Cardiac septum (tissue), 1 donor: ENCODE results near the gene BATF. TPM values are rescaled to one million over a fixed set of nuclear protein-coding genes. Genes with fewer than 3 reads are reported as not detected.

Experiments
- DNase-seq: peaks from one replicate; pipeline ENCODE4 v3.0.0-alpha.2; 2020; ENCODE audit warnings: low spot score
- intact Hi-C: fragments of 100-400 bp; cut with DNase I; formaldehyde crosslinking; loops from one replicate; pipeline ENCODE4 v1.14.0; 2022
- total RNA-seq: library from RNA; stranded (reverse); fragmentation: NEBNext Ultra II Directional; extraction: Animal tissue kit (Norgen Biotek cat#: 25700); gene quantifications from one replicate; pipeline ENCODE4 v1.2.1, GENCODE V29; 2021
- donor health status: DM: no; HTN: no; CAD: no.

The BATF gene
- total RNA-seq, 1 donor from 2014 or later = 0.65 TPM

DNA sequence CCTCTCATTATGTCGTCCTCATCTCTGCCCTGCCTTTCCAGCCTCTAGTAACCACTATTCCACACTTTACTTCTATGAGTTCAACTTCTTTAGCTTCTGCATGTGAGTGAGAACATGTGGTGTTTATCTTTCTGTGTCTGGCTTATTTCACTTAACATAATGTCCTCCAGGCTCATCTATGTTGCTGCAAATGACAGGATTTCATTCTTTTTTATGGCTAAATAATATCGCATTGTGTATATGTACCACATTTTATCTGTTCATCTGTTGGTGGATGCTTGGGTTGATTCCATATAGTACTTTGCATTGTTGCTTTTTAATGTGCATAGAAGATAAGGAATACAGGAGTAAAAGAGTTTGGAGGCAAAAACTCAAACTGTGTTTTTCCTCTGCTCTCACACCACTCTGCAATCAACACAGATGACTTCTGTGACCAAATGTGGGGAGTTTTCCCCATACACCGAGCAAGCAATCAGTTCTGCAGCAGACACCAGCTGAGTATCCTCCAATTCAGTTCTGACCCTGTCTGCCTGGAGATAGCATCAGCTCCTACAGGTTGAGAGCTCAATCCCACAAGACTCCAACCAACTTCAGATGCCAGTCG is 31.6 kb downstream of the BATF start:
- no peak for DNase-seq
- intact Hi-C loops = no loop called here

- intact Hi-C loops = no loop called here
- DNase-seq = no peak
Observed at GRCh38 chr14:75554482-75554881, 32.2 kb downstream of the BATF start.

GRCh38 chr14:75558440-75558839 is 36.2 kb downstream of the BATF start:
- no peak for DNase-seq
- intact Hi-C loops = no loop called here

GRCh38 chr14:75559045-75559444 is 36.8 kb downstream of the BATF start:
- DNase-seq = no peak
- intact Hi-C loops = no loop called here

DNA sequence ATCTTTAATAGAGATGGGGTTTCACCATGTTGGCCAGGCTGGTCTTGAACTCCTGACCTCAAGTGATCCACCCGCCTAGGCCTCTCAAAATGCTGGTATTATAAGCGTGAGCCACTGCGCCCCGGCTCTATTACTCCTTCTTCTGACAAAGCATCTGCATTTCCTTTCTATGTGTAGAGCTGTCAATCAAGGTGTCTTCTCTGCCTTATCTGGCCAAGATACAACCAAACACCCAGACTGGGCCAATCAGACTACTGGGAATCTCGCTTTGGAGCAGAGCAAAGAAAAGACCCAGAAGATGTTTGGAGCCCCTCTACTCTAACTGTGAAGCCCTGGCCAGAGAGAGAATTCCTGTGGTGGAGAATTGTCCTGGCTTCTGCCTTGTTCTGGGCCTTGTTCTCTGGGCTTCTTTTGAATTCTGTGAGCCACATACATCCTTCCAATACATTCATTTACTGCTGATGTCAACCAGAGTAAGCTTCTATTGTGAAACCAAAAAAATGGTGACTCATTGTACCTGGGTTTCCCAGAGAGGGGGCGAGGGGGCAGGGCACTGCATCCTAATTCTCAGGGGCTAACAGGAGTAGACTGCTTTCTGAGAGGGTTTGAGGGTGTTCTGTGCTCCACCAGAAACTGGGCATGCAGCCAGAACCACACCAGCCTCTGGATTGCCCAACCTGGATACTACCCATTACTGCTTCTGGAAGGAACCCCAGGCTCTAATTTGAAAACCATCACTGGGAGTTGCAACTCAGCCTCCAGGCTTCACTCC is 37.4 kb downstream of the BATF start:
- DNase-seq = no peak
- intact Hi-C loops = loop anchor here (2.0 kb wide), 1 partner anchor 253 kb away; no protein-coding TSS in a partner anchor

- peak; percentile 85 for DNase-seq
- intact Hi-C loops = loop anchor here (2.0 kb wide), 1 partner anchor 254 kb away; no protein-coding TSS in a partner anchor
Observed at GRCh38 chr14:75561013-75561432, 38.8 kb downstream of the BATF start.

DNA sequence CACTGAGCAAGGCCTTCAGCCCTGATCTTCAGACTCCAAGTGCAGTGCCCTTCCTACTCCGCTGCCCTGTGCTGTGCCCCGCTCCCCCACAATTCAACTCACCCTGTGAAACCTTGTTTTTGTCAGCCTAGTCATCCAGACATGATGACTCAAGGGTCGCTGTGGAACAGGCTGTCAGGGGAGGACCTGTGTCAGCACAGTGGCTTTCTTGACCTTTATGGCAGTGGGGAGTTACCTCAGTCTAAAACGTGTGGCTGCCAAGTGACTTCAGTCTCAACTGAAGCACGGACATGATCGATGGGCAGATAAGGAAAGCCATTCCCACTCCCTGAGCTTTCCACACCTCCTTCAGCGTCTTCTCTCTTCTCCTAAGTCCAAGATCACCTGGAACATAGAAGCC is 39.8 kb downstream of the BATF start:
- no peak for DNase-seq
- intact Hi-C loops = no loop called here

GRCh38 chr14:75562489-75562888 is 40.2 kb downstream of the BATF start:
- DNase-seq = no peak
- intact Hi-C loops = no loop called here

DNA sequence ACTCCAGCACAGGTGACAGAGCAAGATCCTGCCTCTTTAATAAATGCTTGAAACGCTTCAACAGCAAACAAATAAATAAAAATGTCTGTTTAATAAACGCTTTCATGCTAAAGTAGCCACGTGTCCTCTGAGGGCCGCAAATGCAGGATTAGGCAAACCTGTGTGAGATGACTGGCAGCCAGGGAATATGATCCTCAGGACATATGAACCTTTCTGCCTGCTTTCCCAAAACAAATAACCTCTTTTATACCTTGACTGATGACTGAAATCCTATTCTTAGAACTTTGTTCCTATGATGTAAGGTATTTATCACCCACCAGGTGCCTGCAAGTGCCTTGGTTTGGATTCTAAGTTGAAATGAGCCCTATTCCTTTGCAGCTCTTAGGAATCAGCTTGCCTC is 41.7 kb downstream of the BATF start:
- intact Hi-C loops = no loop called here

GRCh38 chr14:75565056-75565455 is 42.8 kb downstream of the BATF start:
- intact Hi-C loops = no loop called here

More for the DNA sequence above, 41.7 kb downstream of the BATF start:
- no peak for DNase-seq

GRCh38 chr14:75566321-75566720 is 44.1 kb downstream of the BATF start:
- no peak for DNase-seq
- intact Hi-C loops = no loop called here

More at GRCh38 chr14:75565056-75565455, 42.8 kb downstream of the BATF start:
- no peak for DNase-seq

DNA sequence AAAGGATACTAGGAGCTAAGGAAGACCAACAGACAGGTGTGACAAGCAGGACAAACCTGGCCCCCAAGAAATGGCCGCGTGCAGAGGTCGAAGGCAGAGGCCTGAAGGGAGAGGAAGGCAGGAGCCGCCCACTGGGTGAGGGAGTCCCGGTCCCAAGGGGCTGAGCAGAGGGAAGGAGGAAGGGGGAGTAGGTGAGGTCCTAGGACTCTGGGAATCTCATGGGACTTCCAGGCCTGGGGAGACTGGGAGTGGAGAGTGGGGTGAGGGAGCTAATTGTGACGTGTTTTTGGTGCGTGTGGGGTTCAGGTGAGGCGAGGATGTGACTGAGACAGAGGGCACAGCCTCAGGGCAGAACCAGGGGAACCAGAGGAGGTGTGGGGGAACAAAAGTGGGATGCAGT is 44.5 kb downstream of the BATF start:
- intact Hi-C loops = no loop called here

DNA sequence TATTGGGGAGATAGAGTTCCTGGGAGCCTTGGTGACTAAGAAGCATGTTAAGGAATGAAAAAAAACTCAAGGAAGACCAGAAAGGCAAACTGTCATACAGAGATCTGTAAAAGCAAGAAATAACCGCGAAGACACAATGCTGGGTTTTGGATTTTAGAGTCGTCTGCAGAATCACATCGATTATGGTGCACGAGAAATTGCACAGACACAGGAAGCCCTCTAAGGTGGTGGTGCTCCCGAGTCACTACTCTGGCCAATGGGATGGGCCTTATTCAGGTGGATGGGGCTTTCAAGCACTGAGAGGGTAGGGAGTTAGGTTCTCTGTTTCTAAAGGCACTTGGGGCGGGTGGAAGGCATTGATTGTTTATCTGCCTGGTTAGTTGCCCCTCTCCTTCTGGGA is 45.9 kb downstream of the BATF start:
- intact Hi-C loops = no loop called here
- DNase-seq = no peak

More for the DNA sequence above, 44.5 kb downstream of the BATF start:
- DNase-seq = no peak

GRCh38 chr14:75568791-75569190 is 46.5 kb downstream of the BATF start:
- no peak for DNase-seq
- intact Hi-C loops = no loop called here

GRCh38 chr14:75570797-75571196 is 48.5 kb downstream of the BATF start:
- intact Hi-C loops = no loop called here
- DNase-seq = no peak

DNA sequence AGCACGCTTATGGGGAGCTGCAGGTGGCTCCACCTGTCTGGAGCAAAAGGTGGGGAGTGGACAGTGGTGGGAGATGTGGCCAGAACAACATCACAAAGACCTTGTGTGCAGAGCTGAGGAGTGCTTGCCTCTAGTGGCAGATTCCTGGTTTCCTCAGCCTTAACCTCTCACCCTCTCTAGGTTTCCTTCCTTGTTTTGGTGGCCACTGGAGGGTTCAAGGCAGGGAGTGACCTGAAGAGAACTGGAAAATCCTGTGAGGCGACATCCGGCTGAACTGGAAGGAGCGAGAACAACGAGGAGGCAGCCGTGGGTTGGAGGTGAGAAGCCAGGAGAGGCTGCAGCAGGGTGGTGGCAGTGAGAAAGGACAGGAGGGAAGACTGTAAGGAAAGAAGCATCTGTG is 49.8 kb downstream of the BATF start:
- intact Hi-C loops = no loop called here
- no peak for DNase-seq

DNA sequence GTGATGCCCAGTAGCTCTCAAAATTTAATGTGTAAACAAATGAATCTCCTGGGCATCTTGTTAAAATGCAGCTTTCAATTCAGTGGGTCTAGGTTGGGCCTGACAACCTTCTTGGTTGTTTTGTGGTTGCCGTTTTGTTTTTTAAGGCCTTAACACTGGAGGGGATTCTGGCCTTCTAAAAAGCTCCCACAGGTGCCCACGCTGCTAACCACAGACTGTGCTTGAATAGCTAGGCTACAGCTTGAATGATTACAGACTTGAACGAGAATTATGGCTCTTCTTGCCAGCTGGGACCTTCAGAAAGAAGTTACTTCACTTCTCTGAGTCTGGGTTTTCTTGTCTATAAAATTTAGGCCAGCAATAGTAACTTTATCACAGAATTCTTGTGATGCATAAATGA is 54.8 kb downstream of the BATF start:
- intact Hi-C loops = loop anchor here (1.0 kb wide), 1 partner anchor 77 kb away; no protein-coding TSS in a partner anchor
- no peak for DNase-seq

- intact Hi-C loops = loop anchor here (1.0 kb wide), 1 partner anchor 77 kb away; no protein-coding TSS in a partner anchor
Observed at GRCh38 chr14:75577729-75578101, 55.4 kb downstream of the BATF start.

GRCh38 chr14:75578102-75578785 is 56.0 kb downstream of the BATF start, which contains the start of gene FLVCR2:
TSS of gene FLVCR2 (plus strand) at chr14:75578620. CDS start at chr14:75578973, 353 bp downstream.
- intact Hi-C loops = no loop called here
- peak; percentile 93 for DNase-seq

More at GRCh38 chr14:75577729-75578101, 55.4 kb downstream of the BATF start:
- peak; percentile 91 for DNase-seq

GRCh38 chr14:75578786-75579337 is 56.6 kb downstream of the BATF start:
- intact Hi-C loops = no loop called here
- no peak for DNase-seq
